ENCODE data around the gene ARHGAP40.

Gene ARHGAP40

DNA sequence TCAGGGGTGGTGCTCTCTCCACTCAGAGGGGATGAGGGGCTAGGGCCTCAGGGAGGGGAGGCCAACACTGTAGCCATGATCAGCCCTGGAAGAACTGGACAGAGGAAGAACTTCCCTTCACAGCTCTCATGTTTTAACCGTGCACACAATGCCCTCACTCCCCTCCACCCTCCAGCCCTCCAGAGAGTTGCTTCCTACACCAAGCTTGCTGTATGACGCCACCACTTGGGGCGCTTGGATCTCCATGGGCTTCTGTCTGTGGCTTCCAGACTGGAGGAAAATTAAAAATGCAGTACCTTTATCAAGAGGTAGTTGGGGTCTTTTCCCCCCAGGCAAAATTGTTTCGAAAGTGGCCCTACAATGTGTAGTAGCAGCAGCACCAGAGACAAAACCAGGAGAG is 48.4 kb downstream of the ARHGAP40 start:
- no peak for DNase-seq (ENCODE audit: low read depth)

GRCh38 chr20:38651154-38651553 is 49.5 kb downstream of the ARHGAP40 start:
- DNase-seq (ENCODE audit: low read depth) = no peak

GRCh38 chr20:38651562-38651961 is 50.0 kb downstream of the ARHGAP40 start:
- DNase-seq (ENCODE audit: low read depth) = no peak

GRCh38 chr20:38652995-38653394 is 51.4 kb downstream of the ARHGAP40 start:
- no peak for DNase-seq (ENCODE audit: low read depth)

GRCh38 chr20:38657390-38657789 is 55.8 kb downstream of the ARHGAP40 start:
- DNase-seq (ENCODE audit: low read depth) = no peak

- no peak for DNase-seq (ENCODE audit: low read depth)
These were observed 57.4 kb downstream of the ARHGAP40 start for GRCh38 chr20:38658879-38659596.

- no peak for DNase-seq (ENCODE audit: low read depth)
These were observed 57.9 kb downstream of the ARHGAP40 start for GRCh38 chr20:38659597-38659880.

DNA sequence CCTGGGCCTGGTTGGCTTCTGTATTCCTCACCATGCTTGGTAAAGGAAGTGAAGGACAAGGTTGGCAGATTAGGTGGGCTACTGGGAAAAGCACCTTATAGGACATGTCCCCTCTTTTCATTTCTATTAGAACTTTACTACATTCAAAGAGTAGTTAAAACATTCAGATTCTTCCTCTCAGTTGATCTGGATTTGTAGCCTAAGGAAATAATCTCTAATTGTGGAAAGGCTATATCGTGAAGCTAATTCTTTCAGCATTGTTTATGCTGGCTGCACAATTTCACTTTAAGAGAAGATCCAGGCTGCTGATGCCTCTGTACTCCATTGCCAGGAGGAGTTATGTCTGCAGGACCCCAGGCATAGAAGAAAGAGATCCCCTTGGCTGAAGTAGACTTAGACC is 58.8 kb downstream of the ARHGAP40 start:
- DNase-seq (ENCODE audit: low read depth) = no peak

DNA sequence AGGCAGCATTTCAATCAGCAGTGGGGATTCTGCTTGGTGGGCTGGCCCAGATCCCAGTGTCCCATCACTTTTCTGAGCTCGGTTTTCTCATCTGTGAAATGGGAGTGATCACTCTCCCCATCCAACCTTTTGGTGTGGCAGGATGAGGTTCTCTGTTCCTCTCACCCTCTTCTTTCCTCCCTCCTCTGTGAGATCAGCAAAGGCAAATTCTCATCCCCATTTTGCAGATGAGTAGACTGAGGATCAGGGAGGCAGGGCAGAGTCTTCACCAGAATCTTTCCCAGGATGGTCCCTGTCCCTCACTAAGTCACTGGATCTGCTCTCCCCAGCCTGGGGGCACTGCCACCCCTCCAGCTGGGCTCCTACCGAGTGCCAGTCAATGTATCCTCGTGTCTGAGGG is 62.1 kb downstream of the ARHGAP40 start:
- DNase-seq (ENCODE audit: low read depth) = no peak

DNA sequence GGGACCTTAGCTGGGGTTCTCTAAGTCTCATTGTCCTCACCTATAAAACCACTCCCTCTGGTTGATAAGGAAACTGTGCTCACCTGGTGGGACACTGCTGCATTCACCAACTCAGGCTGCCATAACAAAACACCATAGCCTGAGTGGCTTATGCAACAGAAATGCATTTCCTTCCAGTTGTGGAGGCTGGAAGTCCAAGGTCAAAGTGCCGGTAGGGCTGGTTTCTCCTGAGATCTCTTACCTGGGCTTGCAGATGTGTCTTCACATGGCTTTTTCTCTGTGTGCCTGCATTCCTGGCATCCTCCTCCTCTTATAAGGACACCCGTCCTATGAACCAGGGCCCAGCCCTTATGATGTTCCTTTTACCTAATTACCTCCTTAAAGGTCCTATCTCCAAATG is 62.7 kb downstream of the ARHGAP40 start:
- no peak for DNase-seq (ENCODE audit: low read depth)

- DNase-seq (ENCODE audit: low read depth) = no peak
These were observed 63.5 kb downstream of the ARHGAP40 start for GRCh38 chr20:38665094-38665493.

DNA sequence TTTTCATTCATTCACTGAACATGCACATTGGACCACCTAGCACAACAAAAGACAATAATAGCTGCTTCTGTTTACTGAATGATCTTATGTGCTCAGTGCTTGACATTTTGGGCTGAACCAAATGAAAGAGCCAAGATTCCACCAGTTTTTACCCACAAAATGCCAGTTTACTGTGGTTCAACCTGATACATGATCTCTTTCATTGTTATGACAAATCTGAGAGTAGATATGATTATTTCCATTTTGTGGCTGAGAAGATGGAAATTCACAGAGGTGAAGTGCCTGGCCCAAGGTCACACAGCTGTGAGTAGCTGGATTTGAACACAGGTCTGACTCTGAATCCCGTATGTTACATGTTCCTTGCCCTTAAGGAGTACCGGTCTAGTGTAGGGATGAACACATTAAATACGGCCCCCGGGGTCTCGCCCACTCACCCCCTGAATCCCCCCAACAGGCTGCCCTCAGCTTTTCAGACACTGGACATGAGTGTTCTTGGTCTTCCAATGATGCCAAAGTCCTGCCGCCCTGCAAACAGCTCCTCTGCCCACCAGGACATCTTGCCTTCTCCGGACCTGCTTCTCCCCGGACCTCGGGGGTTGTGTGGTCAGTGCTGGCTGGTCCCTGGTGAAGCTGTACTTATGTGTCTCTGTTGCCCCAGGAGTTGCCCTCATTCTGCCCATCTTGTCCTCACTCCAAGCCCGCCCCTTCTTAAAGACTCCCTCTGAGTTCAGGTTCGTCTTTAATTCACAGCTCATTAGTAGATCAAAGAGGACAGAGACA is 64.1 kb downstream of the ARHGAP40 start:
- DNase-seq (ENCODE audit: low read depth) = no peak

GRCh38 chr20:38667417-38667956 is 65.9 kb downstream of the ARHGAP40 start:
- no peak for DNase-seq (ENCODE audit: low read depth)

- DNase-seq (ENCODE audit: low read depth) = no peak
These were observed 68.1 kb downstream of the ARHGAP40 start for GRCh38 chr20:38669688-38670087.

DNA sequence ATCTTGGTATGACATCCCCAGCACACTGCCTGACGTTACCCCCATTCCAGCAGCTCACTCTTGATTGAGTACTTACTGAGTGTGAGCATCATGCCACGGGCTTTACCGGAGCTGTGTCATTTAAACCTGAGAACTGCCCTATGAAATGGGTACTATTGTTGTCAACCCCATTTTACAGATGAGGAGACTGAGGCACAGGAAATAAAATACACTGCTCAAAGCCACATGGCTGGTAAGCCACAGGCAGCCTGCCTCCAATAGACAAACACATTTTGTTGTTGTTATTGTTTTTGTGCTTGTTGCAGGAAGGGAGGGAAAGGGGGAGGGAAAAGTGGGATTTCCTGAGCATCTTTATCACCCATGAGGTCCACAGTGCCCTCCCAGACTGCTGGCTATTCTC is 69.2 kb downstream of the ARHGAP40 start:
- DNase-seq (ENCODE audit: low read depth) = no peak

DNA sequence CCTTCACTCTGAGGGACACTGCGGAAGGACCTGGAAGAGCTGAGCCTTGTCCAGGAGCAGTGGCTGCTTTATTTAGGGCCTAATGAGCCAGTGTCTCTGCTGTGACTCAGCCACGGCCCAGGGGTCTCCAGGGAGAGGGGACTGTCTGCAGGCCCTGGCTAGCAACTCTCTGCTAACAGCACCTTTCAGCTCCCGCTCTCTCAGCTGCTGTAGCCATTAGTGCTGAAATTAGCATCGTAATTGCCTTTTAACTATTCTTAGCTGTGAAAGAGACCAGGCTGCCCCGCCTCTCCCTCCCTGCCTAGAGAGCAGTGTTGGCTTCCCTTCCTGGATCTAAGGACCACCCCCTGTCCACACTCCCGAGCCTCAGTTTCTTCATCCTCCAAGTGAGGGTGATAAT is 69.6 kb downstream of the ARHGAP40 start:
- DNase-seq (ENCODE audit: low read depth) = no peak

DNA sequence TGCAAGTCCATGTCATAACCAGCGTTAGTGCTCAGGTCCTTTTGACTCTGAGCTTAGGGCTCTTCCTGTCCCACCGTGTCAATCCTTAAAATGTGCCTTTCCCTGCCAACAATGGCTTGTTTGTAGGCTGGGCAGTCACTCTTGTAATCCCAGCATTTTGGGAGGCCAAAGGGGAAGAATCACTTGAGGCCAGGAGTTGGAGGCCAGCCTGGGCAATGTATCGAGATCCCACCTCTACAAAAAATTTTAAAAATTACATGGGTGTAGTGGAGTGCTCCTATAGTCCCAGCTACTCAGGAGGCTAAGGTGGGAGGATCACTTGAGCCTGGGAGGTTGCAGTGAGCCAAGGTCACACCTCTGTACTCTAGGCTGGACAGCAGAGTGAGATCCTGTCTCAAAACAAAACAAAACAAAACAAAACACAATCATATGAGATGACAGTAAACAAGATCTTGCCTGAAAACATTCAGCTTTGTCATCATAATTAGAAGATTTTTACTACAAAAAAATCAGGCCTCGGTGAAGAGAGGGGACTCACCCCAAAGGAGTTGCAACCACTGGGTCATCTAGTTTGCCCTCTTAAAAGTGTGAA is 70.2 kb downstream of the ARHGAP40 start:
- DNase-seq (ENCODE audit: low read depth) = no peak

DNA sequence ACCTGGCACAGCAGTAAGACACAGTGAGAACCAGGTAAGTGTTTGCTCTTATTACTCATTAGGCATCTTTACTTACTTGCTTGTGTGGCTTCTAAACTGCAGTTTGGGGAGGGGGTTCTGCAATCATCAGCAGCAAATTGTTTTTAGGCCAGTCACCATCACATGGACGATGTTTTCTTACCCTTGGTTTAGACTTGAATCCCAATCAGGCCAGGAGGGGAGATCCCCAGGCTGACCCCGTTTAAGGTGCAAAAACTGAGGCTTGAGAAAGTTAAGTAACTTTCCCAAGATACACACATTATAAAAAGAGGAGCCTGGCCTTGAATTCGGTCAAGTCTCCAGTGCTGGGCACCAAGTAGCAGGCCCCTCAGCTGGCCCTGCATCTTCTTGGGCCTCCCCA is 70.9 kb downstream of the ARHGAP40 start:
- no peak for DNase-seq (ENCODE audit: low read depth)

- DNase-seq (ENCODE audit: low read depth) = no peak
These were observed 71.7 kb downstream of the ARHGAP40 start for GRCh38 chr20:38673261-38673660.

DNA sequence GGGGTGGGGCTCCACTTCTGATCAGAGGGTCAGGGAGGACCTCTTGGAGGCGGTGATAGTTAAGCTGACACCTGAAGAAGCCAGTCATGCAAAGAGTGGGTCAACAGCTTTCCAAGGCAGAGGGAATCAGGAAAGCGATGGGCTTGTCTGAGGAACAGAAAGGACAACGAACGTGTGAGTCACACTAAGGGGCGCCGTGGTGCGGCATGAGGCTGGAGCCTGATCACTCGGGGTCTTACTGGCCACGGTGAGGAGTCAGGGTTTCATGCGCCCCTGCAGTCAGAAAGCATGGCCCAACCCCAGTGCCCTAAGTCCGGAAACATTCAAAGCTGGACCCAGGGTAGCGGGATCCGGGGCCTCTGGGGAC is 72.1 kb downstream of the ARHGAP40 start:
- no peak for DNase-seq (ENCODE audit: low read depth)

GRCh38 chr20:38674092-38674764 is 72.6 kb downstream of the ARHGAP40 start:
- DNase-seq (ENCODE audit: low read depth) = peak; percentile 49

DNA sequence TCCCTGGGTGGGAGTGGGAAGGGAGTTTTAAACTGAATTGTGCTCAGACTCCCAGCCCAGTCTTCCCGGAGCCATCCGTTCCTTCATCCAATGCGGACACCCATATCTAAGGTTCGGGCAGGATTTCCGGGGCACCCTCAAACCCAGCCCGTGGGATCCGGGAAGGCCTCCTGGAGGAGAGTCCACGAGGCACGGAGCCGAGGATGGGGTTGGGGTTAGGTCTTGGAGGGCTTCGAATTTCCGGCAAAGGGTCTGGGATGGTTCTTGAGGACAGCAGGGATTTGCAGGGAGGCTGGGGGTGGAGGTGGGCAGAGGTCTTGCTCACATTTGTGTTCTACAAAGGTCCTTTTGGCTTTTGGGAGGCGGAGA is 73.1 kb downstream of the ARHGAP40 start:
- no peak for DNase-seq (ENCODE audit: low read depth)

DNA sequence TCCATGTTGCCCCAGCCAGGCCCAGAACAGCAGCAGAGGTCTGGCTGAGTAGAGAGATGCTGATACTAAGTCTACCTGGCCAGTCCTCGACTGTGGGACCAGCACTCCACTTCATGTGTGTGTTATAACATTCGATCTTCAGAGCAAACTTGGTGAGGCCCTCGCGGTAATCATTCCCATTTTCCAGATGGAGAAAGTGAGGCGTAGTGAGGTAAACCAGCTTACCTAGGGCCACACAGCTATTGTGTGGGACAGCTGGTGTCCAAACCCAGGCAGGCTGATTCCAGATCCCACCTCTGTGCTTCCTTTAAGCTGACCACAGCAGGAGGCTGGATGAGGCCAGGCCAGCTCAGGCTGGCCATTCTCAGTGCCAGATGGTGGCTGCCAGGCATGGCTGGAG is 75.0 kb downstream of the ARHGAP40 start:
- no peak for DNase-seq (ENCODE audit: low read depth)
